ENCODE results near the gene RAB5A.

DNA sequence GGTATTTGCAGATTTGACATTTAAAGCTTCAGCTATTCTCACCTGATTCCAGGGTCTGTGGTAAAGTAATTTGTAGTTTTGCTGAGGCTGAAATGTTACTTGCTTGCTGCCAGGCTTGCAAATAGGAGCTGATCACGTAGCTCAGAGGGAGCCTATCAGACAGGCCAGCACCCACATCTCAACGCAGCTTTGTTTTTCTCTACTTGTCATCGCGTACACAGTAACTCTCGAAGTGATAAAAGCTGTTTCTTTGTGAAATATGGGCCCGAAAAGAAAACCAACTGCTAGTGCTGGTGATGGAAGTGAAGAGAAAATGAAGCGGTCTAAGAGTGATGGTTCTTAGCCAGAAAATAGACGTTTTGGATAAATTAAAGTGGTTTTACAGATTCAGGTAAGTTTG lies 23.4 kb downstream of the RAB5A start:
- TF ChIP-seq BHLHE40 (IDR thresholded peaks at IDR 0.05; ENCODE audit: borderline replicate concordance) (no peak), ELF4 (IDR thresholded peaks at IDR 0.05) (no peak), TARDBP (IDR thresholded peaks at IDR 0.05) (no peak), HDGF (IDR thresholded peaks at IDR 0.05; ENCODE audit: borderline replicate concordance) (no peak), FOXM1 (IDR thresholded peaks at IDR 0.05; ENCODE audit: borderline replicate concordance) (no peak), CTBP1 (IDR thresholded peaks at IDR 0.05; ENCODE audit: borderline replicate concordance) (no peak), FOXK2 (IDR thresholded peaks at IDR 0.05) (no peak), SUZ12 (IDR thresholded peaks at IDR 0.05) (no peak), FOXA1 (IDR thresholded peaks at IDR 0.05) (no peak), ZNF384 (IDR thresholded peaks at IDR 0.05) (no peak), NFRKB (IDR thresholded peaks at IDR 0.05) (no peak)
- TF ChIP-seq, protein P1, sequence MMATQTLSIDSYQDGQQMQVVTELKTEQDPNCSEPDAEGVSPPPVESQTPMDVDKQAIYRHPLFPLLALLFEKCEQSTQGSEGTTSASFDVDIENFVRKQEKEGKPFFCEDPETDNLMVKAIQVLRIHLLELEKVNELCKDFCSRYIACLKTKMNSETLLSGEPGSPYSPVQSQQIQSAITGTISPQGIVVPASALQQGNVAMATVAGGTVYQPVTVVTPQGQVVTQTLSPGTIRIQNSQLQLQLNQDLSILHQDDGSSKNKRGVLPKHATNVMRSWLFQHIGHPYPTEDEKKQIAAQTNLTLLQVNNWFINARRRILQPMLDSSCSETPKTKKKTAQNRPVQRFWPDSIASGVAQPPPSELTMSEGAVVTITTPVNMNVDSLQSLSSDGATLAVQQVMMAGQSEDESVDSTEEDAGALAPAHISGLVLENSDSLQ (IDR thresholded peaks at IDR 0.05): no peak
